Measurements from ENCODE around the gene TRAF3IP1.

DNA sequence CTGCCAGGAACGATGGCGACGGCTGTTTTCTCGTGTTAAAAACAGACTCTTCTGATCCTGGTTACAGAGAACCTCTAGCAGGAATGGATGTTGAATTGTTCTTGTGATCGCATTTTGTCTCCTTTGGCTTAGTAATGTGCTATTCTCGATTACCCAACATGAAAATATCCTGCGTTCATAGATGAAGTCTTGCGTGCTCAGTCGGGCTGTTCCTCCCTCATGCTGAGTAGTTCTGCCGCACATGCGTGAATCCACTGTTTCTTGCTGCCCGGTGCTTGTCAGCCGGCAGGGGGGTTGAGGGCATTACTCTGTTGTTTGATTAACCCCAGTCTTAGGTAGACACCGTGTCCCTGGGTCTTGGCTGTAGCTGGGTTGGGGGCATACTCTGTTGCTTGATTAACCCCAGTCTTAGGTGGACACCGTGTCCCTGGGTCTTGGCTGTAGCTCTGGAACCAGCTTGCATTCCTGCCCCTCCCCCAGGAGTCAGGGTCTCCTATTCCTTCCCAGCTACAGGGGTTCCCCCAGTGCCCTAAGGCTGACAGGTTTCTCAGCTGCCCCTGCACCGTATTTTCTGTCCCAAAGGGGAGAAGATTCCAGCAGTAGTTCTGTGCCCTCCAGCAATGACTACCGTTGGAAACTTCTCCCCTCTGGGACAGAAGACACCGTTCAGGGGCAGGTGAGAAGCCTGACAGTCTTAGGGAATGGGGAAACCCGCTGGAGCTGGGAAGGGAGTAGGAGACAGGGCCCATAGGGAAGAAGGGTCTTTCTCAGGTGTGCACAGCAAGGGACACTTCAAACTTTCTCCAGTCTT, 84.3 kb downstream of the TRAF3IP1 start:
- TF ChIP-seq GATA2 (IDR thresholded peaks at IDR 0.05; ENCODE audit: low read depth, low read length) (no peak), GATA3 (IDR thresholded peaks at IDR 0.05; ENCODE audit: low read depth, low read length) (no peak)
